Measurements from ENCODE around the gene LAMC1. TPM values are rescaled to one million over a fixed set of nuclear protein-coding genes. Genes with fewer than 3 reads are reported as not detected.

Gene LAMC1
- total RNA-seq, 1 experiment from 2014 or later: 113 TPM

DNA sequence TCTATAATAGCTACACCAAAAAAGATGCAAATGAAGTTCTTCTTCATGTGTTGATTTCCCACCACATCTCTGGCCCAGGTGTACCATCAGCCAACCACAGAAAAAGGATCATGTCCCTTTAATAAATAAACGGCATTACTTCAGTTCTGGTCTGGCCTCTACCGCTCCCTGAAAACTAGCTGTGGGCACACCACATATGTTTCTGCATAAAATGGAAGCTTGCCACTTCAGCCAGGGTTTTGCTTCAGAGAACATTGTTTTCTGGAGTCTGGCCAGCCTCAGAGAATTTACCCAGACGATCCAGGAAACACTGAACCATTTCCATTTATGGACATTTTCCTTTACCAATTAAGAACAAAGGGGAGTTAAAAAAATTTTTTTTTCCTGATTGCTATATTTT, 157.0 kb downstream of the LAMC1 start:
- in situ Hi-C loops (cut with HindIII; ENCODE audit: low pct_unique_long_range_greater_than_20kb, low sequenced_read_pairs): no loop called here
- TF ChIP-seq TCF7L2 (IDR thresholded peaks at IDR 0.05; ENCODE audit: low read depth, low read length) (no peak), SIN3A (IDR thresholded peaks at IDR 0.05; ENCODE audit: borderline replicate concordance, insufficient read depth, low read depth, low read length) (no peak), POLR2AphosphoS5 (IDR thresholded peaks at IDR 0.05; ENCODE audit: low read depth, low read length) (no peak)
- TF ChIP-seq, protein P1, sequence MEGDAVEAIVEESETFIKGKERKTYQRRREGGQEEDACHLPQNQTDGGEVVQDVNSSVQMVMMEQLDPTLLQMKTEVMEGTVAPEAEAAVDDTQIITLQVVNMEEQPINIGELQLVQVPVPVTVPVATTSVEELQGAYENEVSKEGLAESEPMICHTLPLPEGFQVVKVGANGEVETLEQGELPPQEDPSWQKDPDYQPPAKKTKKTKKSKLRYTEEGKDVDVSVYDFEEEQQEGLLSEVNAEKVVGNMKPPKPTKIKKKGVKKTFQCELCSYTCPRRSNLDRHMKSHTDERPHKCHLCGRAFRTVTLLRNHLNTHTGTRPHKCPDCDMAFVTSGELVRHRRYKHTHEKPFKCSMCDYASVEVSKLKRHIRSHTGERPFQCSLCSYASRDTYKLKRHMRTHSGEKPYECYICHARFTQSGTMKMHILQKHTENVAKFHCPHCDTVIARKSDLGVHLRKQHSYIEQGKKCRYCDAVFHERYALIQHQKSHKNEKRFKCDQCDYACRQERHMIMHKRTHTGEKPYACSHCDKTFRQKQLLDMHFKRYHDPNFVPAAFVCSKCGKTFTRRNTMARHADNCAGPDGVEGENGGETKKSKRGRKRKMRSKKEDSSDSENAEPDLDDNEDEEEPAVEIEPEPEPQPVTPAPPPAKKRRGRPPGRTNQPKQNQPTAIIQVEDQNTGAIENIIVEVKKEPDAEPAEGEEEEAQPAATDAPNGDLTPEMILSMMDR (IDR thresholded peaks at IDR 0.05): no peak
- TF ChIP-seq, protein P2, sequence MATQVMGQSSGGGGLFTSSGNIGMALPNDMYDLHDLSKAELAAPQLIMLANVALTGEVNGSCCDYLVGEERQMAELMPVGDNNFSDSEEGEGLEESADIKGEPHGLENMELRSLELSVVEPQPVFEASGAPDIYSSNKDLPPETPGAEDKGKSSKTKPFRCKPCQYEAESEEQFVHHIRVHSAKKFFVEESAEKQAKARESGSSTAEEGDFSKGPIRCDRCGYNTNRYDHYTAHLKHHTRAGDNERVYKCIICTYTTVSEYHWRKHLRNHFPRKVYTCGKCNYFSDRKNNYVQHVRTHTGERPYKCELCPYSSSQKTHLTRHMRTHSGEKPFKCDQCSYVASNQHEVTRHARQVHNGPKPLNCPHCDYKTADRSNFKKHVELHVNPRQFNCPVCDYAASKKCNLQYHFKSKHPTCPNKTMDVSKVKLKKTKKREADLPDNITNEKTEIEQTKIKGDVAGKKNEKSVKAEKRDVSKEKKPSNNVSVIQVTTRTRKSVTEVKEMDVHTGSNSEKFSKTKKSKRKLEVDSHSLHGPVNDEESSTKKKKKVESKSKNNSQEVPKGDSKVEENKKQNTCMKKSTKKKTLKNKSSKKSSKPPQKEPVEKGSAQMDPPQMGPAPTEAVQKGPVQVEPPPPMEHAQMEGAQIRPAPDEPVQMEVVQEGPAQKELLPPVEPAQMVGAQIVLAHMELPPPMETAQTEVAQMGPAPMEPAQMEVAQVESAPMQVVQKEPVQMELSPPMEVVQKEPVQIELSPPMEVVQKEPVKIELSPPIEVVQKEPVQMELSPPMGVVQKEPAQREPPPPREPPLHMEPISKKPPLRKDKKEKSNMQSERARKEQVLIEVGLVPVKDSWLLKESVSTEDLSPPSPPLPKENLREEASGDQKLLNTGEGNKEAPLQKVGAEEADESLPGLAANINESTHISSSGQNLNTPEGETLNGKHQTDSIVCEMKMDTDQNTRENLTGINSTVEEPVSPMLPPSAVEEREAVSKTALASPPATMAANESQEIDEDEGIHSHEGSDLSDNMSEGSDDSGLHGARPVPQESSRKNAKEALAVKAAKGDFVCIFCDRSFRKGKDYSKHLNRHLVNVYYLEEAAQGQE (IDR thresholded peaks at IDR 0.05; ENCODE audit: insufficient read depth in 1 of 2, low read depth in 2 of 2, low read length in 1 of 2): no peak
- intact Hi-C loops (cut with micrococcal nuclease; ENCODE audit: unreplicated experiment): no loop called here
- Histone ChIP-seq H3K4me3 (ENCODE audit: low read depth in 2 of 2, low read length in 2 of 2) (no peak overlapping the region), H3K36me3 (ENCODE audit: control insufficient read depth, insufficient read depth, low read length) (no peaks in the 10 kb centered on the region), H3K27ac (ENCODE audit: low read length) (no peak overlapping the region), H3K9me3 (ENCODE audit: control insufficient read depth, insufficient read depth, low read depth, low read length) (no peaks in the 10 kb centered on the region), H3K4me1 (ENCODE audit: control insufficient read depth, insufficient read depth, low read length) (peaks cover 10% of the 10 kb centered on the region), H3K27me3 (ENCODE audit: control insufficient read depth, insufficient read depth, low read length) (no peaks in the 10 kb centered on the region)
- BruUV-seq (replicated peaks): no TSS peak
- DNase-seq (ENCODE audit: low read depth, low spot score) (no peak), ATAC-seq (0 out of 2 replicates have a peak, but pooled peaks have one; percentile 23)
- ChIA-PET CTCF (no interaction called here), POLR2A (interaction anchor here (0.6 kb wide), 1 partner anchor 160 kb away, joined by 6 read pairs; no protein-coding TSS in a partner anchor)

DNA sequence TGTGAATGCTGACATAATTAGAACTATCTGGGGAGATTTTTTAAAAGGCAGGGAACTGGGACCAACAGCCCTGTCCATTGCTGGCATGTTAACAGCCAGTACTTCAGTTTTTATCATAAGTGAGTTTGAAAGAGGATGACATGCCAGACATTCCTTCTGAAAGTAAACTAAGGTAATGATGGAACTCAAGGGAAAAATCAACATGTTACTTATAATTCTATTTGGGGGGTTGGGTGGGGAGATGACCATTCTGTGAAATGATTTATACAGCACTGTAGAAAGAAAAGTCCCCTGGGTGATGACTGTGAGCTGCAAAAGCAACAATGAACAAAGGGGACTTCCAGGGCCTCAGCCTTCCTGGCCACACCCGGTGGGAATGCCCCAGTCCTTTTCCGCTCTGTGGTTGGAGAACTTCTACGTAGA, 157.4 kb downstream of the LAMC1 start:
- BruUV-seq (replicated peaks): no TSS peak
- in situ Hi-C loops (cut with HindIII; ENCODE audit: low pct_unique_long_range_greater_than_20kb, low sequenced_read_pairs): no loop called here
- ATAC-seq: peak; percentile 94
- POLR2A ChIA-PET: no interaction called here
- CTCF ChIA-PET: no interaction called here
- intact Hi-C loops (cut with micrococcal nuclease; ENCODE audit: unreplicated experiment): no loop called here
- no peak overlapping the region for H3K27ac ChIP-seq (ENCODE audit: low read length)
- H3K4me1 ChIP-seq (ENCODE audit: control insufficient read depth, insufficient read depth, low read length): peaks cover 10% of the 10 kb centered on the region
- H3K4me3 ChIP-seq (ENCODE audit: low read depth in 2 of 2, low read length in 2 of 2): no peak overlapping the region
- H3K36me3 ChIP-seq (ENCODE audit: control insufficient read depth, insufficient read depth, low read length): no peaks in the 10 kb centered on the region
- DNase-seq (ENCODE audit: low read depth, low spot score): no peak
- no peaks in the 10 kb centered on the region for H3K27me3 ChIP-seq (ENCODE audit: control insufficient read depth, insufficient read depth, low read length)
- no peaks in the 10 kb centered on the region for H3K9me3 ChIP-seq (ENCODE audit: control insufficient read depth, insufficient read depth, low read depth, low read length)
- TF ChIP-seq, protein P1 (IDR thresholded peaks at IDR 0.05): no peak
- no peak for TF ChIP-seq SIN3A (IDR thresholded peaks at IDR 0.05; ENCODE audit: borderline replicate concordance, insufficient read depth, low read depth, low read length)
- no peak for TF ChIP-seq TCF7L2 (IDR thresholded peaks at IDR 0.05; ENCODE audit: low read depth, low read length)
- TF ChIP-seq POLR2AphosphoS5 (IDR thresholded peaks at IDR 0.05; ENCODE audit: low read depth, low read length): no peak
- TF ChIP-seq, protein P2 (IDR thresholded peaks at IDR 0.05; ENCODE audit: insufficient read depth in 1 of 2, low read depth in 2 of 2, low read length in 1 of 2): no peak

Data from Panc1 (cell line).